Lower leg skin (tissue), 4 donors: ENCODE measurements around the gene C1QB. TPM values are rescaled to one million over a fixed set of nuclear protein-coding genes. Genes with fewer than 3 reads are reported as not detected.

Experiments
- DNase-seq, 2 donors: peaks; one replicate each; pipeline ENCODE4 v3.0.0-alpha.2; 2019; ENCODE audit warnings: low spot score in 2 of 2
- H3K4me3 ChIP-seq: fragments of 200-600 bp; sonication (generic); 2 replicates; pipeline ENCODE4 v1.5.1; 2017; ENCODE audit warnings: mild to moderate bottlenecking, low read depth; ENCODE audit not compliant: poor library complexity, severe bottlenecking
- CTCF ChIP-seq, 3 donors: fragments of 450-650 bp; IDR thresholded peaks; one replicate each; pipeline ENCODE4 v1.5.1; 2016; ENCODE audit warnings: antibody characterized with exemption in 3 of 3, mild to moderate bottlenecking in 3 of 3, moderate library complexity in 2 of 3
- POLR2A ChIP-seq, 2 donors: fragments of 450-650 bp; IDR thresholded peaks; one replicate each; pipeline ENCODE4 v1.6.1; 2016 to 2017; ENCODE audit warnings: antibody characterized with exemption in 2 of 2, mild to moderate bottlenecking in 1 of 2, moderate library complexity in 1 of 2
- WGBS, 2 donors: methylation state at CpG; one replicate each; pipeline ENCODE4 v1.1.5; 2018; 5-methylcytosine and 5-hydroxymethylcytosine counted together
- intact Hi-C: fragments of 100-400 bp; cut with DNase I; formaldehyde crosslinking; loops from one replicate; pipeline ENCODE4 v1.15.0; 2023; ENCODE audit warnings: low total_unique reads
- total RNA-seq, 4 donors: library from RNA; depleted of rRNA; stranded (reverse); fragments of >200 nt; gene quantifications; one replicate each; pipeline ENCODE4 v1.1.0, GENCODE V29; 2016

Gene C1QB
- total RNA-seq, 4 donors from 2014 or later: 29.8 to 97.0 (median 47.3) TPM

- intact Hi-C loops: no loop called here
- TF ChIP-seq CTCF (IDR thresholded peaks at IDR 0.05) (no peak), POLR2A (IDR thresholded peaks at IDR 0.05) (no peak)
- WGBS, 2 donors: 51 to 58% methylated on average over 5 of the region's 5 CpGs
- DNase-seq: no peak
- H3K4me3 ChIP-seq: no peak overlapping the region
These were observed 25.7 kb upstream of the C1QB start for GRCh38 chr1:22627331-22627730.

- no peak for DNase-seq
- TF ChIP-seq POLR2A (IDR thresholded peaks at IDR 0.05) (no peak), CTCF (IDR thresholded peaks at IDR 0.05) (no peak)
- no peak overlapping the region for H3K4me3 ChIP-seq
- 47 to 48% methylated on average over 11 of the region's 11 CpGs for WGBS, 2 donors
- intact Hi-C loops: no loop called here
These were observed 24.2 kb upstream of the C1QB start for GRCh38 chr1:22628698-22629444.

GRCh38 chr1:22629886-22630285, 23.1 kb upstream of the C1QB start:
- TF ChIP-seq CTCF (IDR thresholded peaks at IDR 0.05) (no peak), POLR2A (IDR thresholded peaks at IDR 0.05) (no peak)
- WGBS, 2 donors: 46 to 47% methylated on average over 2 of the region's 2 CpGs
- intact Hi-C loops: no loop called here

GRCh38 chr1:22633697-22634463, 19.2 kb upstream of the C1QB start:
- TF ChIP-seq CTCF (IDR thresholded peaks at IDR 0.05) (no peak), POLR2A (IDR thresholded peaks at IDR 0.05) (no peak)
- no peak for DNase-seq
- 66 to 87% methylated on average over 8 to 10 of the region's 10 CpGs for WGBS, 2 donors
- no peak overlapping the region for H3K4me3 ChIP-seq
- intact Hi-C loops: no loop called here

More at GRCh38 chr1:22629886-22630285, 23.1 kb upstream of the C1QB start:
- H3K4me3 ChIP-seq: no peak overlapping the region
- no peak for DNase-seq

- TF ChIP-seq POLR2A (IDR thresholded peaks at IDR 0.05) (no peak), CTCF (IDR thresholded peaks at IDR 0.05) (no peak)
- DNase-seq: no peak
- H3K4me3 ChIP-seq: no peak overlapping the region
- intact Hi-C loops: no loop called here
- 50 to 52% methylated on average over 6 to 7 of the region's 7 CpGs for WGBS, 2 donors
These were observed 17.6 kb upstream of the C1QB start for GRCh38 chr1:22635436-22635835.
